CD4-positive, alpha-beta T cell treated with Interleukin-4 for 1 hour (primary cell): ENCODE data around the gene KCTD12.

Source experiments
- DNase-seq, 2 donors: peaks; one replicate each; pipeline ENCODE4 v3.0.0-alpha.2; 2020 to 2022

The KCTD12 gene

GRCh38 chr13:76853481-76853880, 32.7 kb downstream of the KCTD12 start:
- no peak for DNase-seq

GRCh38 chr13:76852986-76853385, 33.2 kb downstream of the KCTD12 start:
- DNase-seq = no peak

GRCh38 chr13:76851961-76852360, 34.2 kb downstream of the KCTD12 start:
- DNase-seq = no peak

GRCh38 chr13:76849493-76849892, 36.7 kb downstream of the KCTD12 start:
- DNase-seq = no peak

GRCh38 chr13:76848596-76848995, 37.6 kb downstream of the KCTD12 start:
- DNase-seq = no peak

- DNase-seq = no peak
Measured at GRCh38 chr13:76846363-76846762, 39.8 kb downstream of the KCTD12 start.

GRCh38 chr13:76845865-76846264, 40.3 kb downstream of the KCTD12 start:
- no peak for DNase-seq

GRCh38 chr13:76845367-76845766, 40.8 kb downstream of the KCTD12 start:
- DNase-seq = no peak

- DNase-seq = no peak
Measured at GRCh38 chr13:76837801-76838200, 48.4 kb downstream of the KCTD12 start.

- DNase-seq = no peak
Measured at GRCh38 chr13:76836311-76836710, 49.9 kb downstream of the KCTD12 start.

- DNase-seq = no peak
Measured at GRCh38 chr13:76833441-76833954, 52.7 kb downstream of the KCTD12 start.

GRCh38 chr13:76832258-76832988, 53.8 kb downstream of the KCTD12 start:
- no peak for DNase-seq

GRCh38 chr13:76830805-76831204, 55.4 kb downstream of the KCTD12 start:
- DNase-seq = no peak
